Dermis microvascular lymphatic vessel endothelial cell (primary cell): ENCODE data around the gene KHK. TPM values are rescaled to one million over a fixed set of nuclear protein-coding genes. Genes with fewer than 3 reads are reported as not detected.
"Not testable (repeated sequence)": the region's sequence is repeated elsewhere in the genome, so short reads cannot be mapped to it uniquely, and the experiment has no call there.

ENCODE experiments used
- DNase-seq, 2 donors: peaks; one replicate each; pipeline versions ENCODE4 v3.0.0 to v3.0.0-alpha.2; 2010; ENCODE audit warnings: low read depth in 2 of 2
- total RNA-seq: library from RNA; depleted of rRNA; stranded (reverse); fragments of >200 nt; gene quantifications from 2 replicates; pipeline ENCODE4 v1.2.1, GENCODE V29; 2014

Gene KHK
- total RNA-seq, 1 donor from 2014 or later: 3.2 TPM

DNA sequence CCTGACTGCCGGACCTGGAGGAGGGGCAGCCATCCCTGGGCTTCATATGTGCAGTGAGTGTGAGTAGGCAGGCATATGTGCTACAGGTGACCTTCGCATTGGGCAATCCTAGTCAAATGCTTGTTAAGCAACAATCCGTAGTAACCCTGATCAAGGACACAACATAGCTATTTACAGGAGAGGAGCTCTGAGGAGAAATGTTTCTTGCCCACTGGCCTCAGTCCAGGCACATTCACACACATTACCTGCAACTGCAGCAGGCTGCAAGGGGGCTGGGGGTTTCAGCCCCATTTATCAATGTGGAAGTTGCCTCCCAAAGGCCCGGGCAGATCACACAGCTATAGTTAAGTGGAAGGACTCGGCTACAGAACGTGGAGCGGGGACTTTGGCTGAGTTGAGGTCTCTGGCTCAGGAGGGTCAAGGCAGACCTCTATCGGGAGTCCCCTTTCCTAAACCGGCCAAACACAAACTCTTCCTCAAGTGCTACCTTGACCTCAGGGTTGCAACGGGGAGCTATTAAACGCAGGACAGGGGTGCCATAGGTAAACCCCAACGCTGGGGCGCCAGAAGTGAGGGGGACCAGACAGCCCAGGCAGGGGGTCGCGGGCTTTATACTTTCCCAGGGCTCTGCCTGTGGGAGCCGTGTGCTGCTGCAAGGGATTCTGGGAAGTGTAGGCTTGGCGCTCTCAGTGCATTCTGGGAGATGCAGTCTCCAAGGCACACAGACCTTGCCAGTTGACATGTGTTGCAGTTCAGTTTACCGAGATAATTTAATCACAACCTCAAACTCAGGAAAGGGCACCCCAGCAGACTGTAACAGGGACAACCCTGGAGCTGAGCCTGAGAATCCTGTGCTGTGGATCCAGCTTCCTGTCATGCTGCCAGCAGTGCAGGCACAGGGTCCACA lies 9.4 kb downstream of the KHK start:
- DNase-seq: peak; percentile 45 to 59

DNA sequence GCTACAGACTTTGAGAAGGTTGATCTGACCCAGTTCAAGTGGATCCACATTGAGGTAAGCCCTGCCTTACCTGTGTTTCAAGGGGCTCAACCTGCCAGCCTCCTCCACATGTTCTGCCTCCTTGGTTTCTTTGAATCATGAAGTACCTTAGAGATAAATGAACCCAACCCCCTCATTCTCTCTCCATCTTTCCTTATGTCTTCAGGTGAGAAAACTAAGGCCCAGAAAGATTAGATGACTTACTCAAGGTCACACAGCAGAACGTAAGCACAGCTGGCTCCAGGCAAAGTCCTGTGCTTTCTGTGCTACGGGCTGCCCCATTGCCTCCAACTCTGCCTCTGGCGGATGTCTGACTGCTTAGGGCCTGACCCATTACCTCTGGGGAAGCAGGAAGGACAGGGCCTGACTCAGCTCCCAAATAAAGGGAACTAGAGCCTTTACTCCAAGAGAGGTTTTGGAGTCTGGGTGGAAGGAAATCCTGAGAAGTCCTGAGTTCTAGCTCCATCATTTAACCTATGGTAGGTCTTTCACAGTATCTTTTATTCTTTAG lies 10.3 kb downstream of the KHK start:
- no peak for DNase-seq

- no peak for DNase-seq
These were observed 10.8 kb downstream of the KHK start for GRCh38 chr2:27097341-27097740.

GRCh38 chr2:27099334-27099955 lies 12.9 kb downstream of the KHK start:
- DNase-seq: no peak

GRCh38 chr2:27100036-27100435 lies 13.5 kb downstream of the KHK start:
- no peak for DNase-seq

- no peak for DNase-seq
These were observed 15.8 kb downstream of the KHK start for GRCh38 chr2:27102329-27102728.

- no peak for DNase-seq
These were observed 19.4 kb downstream of the KHK start for GRCh38 chr2:27105981-27106380.

- DNase-seq: no peak
These were observed 21.6 kb downstream of the KHK start for GRCh38 chr2:27108221-27108620.

- no peak for DNase-seq
These were observed 22.5 kb downstream of the KHK start for GRCh38 chr2:27109083-27109482.

GRCh38 chr2:27110603-27111352 lies 24.2 kb downstream of the KHK start:
- not testable (repeated sequence) for DNase-seq

DNA sequence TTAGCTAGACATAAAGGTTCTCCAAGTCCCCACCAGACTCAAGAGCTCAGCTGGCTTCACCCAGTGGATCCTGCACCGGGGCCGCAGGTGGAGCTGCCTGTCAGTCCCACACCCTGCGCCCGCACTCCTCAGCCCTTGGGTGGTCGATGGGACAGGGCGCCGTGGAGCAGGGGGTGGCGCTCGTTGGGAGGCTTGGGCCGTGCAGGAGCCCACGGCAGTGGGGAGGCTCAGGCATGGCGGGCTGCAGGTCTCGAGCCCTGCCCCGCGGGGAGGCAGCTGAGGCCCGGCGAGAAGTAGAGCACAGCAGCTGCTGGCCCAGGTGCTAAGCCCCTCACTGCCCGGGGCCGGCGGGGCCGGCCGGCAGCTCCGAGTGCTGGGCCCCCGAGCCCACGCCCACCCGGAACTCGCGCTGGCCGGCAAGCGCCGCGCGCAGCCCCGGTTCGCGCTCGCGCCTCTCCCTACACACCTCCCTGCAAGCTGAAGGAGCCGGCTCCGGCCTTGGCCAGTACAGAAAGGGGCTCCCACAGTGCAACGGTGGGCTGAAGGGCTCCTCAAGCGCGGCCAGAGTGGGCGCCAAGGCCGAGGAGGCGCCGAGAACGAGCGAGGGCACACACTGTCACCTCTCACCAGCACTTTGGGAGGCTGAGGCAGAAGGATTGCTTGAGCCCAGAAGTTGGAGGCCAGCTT lies 25.0 kb downstream of the KHK start:
- not testable (repeated sequence) for DNase-seq

- no peak for DNase-seq
These were observed 28.9 kb downstream of the KHK start for GRCh38 chr2:27115519-27115918.

GRCh38 chr2:27117995-27118524 lies 31.5 kb downstream of the KHK start:
- DNase-seq: no peak

DNA sequence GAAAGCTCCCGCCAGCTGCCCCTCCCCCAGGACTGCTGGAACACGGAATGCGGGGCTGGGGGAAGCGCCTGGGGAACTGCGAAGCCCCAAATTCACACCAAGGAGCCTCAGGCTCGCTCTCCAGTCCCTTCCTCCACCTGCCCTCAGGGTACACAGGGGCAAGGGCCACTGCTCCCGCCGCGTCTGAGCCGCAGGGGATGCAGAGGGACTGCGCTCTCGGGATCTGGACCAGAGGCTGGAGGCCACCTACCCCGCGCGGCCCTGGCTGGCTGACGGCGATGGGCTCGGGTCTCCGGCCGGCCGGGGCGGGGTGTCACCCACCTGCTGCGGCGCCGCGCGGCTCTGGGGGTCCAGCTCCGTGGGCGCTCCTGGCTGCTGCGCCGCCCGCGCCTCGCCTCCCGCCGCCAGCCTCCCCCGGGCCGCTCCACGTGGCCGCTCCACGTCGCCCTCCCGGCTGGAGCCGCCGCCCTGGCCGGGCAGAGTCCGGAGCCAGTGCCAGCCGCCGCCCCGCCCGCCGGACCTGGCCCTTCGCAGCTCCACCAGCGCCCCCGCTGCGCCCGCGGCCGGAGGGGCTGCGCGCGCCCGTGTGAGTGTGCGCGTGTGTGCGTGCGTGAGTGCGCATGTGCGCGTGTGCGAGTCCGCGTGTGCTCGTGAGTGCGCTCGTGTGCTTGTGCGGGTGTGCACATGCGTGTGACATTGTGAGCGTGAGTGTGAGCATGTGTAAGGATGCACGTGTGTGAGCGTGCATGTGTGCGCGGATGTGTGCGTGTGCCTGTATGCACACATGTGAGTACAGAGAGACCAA lies 32.2 kb downstream of the KHK start, which contains the start of gene CGREF1:
Gene CGREF1, minus strand, starts transcription at position 604 of the 805 bp plus-strand sequence. CDS start 14,762 bp downstream, outside the sequence.
- peak in 1 of 2 donors; percentile 16 for DNase-seq

DNA sequence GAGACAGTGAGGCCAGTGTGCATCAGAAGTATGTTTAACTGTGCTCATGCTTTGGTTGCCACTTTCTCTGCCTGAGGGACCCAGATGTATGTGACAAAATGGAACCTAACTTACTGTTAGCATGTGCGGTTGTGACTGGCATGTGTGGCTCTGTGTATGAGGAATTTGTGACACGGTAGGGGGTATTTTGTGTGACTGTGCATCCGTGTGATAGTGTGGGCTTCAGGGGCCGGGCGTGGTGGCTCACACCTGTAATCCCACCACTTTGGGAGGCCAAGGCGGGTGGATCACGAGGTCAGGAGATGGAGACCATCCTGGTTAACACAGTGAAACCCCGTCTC lies 32.7 kb downstream of the KHK start:
- DNase-seq: not testable (repeated sequence)

- no peak for DNase-seq
These were observed 35.3 kb downstream of the KHK start for GRCh38 chr2:27121906-27122305.

GRCh38 chr2:27122791-27123190 lies 36.2 kb downstream of the KHK start:
- no peak for DNase-seq

- peak in 1 of 2 donors; percentile 33 for DNase-seq
These were observed 37.0 kb downstream of the KHK start, which contains the start of gene ABHD1 for GRCh38 chr2:27123302-27124150. TSS of gene ABHD1 (plus strand) at chr2:27123815. CDS start at chr2:27123949, 134 bp downstream.

- no peak for DNase-seq
These were observed 38.5 kb downstream of the KHK start for GRCh38 chr2:27125104-27125503.
